ENCODE results near the gene SGCD. TPM values are rescaled to one million over a fixed set of nuclear protein-coding genes. Genes with fewer than 3 reads are reported as not detected.

Gene SGCD
- total RNA-seq, 1 experiment from 2014 or later = not detected

- Histone ChIP-seq H3K36me3 (no peaks in the 10 kb centered on the region), H3K4me1 (replicated peaks) (no peaks in the 10 kb centered on the region), H3K9me3 (replicated peaks) (no peaks in the 10 kb centered on the region), H3K27ac (no peak overlapping the region), H3K27me3 (replicated peaks) (no peaks in the 10 kb centered on the region), H3K4me3 (no peak overlapping the region)
- no peak for DNase-seq (ENCODE audit: low read depth in 1 of 2, low spot score in 2 of 2)
Measured at GRCh38 chr5:156378159-156378558, 51.2 kb downstream of the SGCD start.

DNA sequence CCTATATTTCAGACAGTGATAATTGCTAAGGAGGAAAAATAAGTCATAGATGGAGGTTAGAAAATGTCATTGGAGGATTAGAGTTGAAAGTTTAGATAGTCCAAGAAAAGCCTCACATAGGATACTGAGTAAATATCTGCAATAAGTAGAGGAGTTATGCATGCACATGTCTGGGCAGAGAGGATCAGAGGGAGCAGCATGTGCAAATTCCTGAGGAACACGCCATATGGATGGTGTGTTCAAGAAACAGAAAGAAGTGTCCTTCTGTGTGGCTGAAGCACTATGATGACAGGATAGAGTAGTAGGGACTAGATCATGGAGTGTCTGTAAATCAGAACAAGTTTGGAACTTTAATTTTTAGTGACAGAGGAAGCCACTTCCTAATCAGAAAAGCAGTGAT is 52.2 kb downstream of the SGCD start:
- H3K4me3 ChIP-seq = no peak overlapping the region
- no peaks in the 10 kb centered on the region for H3K9me3 ChIP-seq (replicated peaks)
- no peaks in the 10 kb centered on the region for H3K4me1 ChIP-seq (replicated peaks)
- no peak overlapping the region for H3K27ac ChIP-seq
- H3K27me3 ChIP-seq (replicated peaks) = no peaks in the 10 kb centered on the region
- H3K36me3 ChIP-seq = no peaks in the 10 kb centered on the region
- DNase-seq (ENCODE audit: low read depth in 1 of 2, low spot score in 2 of 2) = no peak

DNA sequence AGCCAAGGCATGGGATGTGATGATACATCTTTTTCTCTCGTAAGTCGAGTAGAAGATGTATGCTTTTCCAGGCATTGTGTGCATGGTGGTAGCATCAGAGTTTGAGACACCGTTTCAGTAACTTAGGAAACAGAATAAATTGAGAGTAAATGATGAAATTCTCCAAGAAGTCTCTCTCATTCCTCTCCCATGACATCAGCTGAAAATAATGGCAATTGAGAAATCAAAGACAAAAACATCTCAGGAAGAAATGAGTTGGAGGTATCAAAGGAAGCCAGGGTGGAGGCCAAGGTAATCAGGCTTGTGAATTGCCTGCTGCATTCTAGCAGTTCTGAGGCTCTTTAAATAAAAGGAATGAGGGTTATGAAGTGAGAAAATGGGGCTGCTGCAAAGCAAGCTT is 53.9 kb downstream of the SGCD start:
- no peak for DNase-seq (ENCODE audit: low read depth in 1 of 2, low spot score in 2 of 2)
- no peaks in the 10 kb centered on the region for H3K36me3 ChIP-seq
- H3K4me3 ChIP-seq = no peak overlapping the region
- H3K9me3 ChIP-seq (replicated peaks) = no peaks in the 10 kb centered on the region
- no peaks in the 10 kb centered on the region for H3K4me1 ChIP-seq (replicated peaks)
- no peaks in the 10 kb centered on the region for H3K27me3 ChIP-seq (replicated peaks)
- no peak overlapping the region for H3K27ac ChIP-seq

DNA sequence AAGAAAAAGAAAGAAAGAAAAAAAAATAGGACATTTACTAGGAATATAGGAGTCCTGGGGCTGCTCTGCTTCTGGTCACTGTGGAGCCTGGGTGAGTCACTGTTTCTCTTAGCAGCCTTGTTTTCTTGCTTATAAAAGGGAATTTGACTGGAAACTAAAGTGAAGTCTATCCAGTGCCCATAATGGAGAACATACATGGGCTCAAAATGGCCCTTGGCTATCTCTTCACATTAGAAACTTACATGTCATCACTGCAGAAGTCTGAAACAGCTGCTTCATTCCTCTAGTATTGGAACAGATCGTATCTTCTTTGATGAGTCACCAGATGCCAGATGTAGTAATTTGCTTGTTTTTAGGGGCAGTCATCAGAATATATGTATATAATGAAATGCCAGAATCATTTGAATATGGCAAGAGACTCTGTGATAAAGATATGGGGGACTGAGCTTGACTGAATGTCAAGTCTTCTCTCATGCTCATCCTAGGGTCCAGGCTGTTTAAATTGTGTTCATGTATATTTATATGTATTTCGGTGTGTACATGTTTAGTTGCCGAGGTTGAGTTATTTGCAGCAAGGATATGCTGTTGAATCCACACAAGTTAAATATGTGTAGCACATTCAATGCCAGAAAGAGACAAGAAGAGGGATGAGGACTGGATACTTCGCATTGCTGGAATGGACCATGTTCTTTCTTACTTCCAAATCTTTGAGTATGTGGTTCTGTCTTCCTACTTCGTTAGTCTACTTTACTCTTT is 56.7 kb downstream of the SGCD start:
- Histone ChIP-seq H3K9me3 (replicated peaks) (no peaks in the 10 kb centered on the region), H3K4me1 (replicated peaks) (no peaks in the 10 kb centered on the region), H3K4me3 (no peak overlapping the region), H3K27ac (no peak overlapping the region), H3K36me3 (no peaks in the 10 kb centered on the region), H3K27me3 (replicated peaks) (no peaks in the 10 kb centered on the region)
- DNase-seq (ENCODE audit: low read depth in 1 of 2, low spot score in 2 of 2) = no peak

DNA sequence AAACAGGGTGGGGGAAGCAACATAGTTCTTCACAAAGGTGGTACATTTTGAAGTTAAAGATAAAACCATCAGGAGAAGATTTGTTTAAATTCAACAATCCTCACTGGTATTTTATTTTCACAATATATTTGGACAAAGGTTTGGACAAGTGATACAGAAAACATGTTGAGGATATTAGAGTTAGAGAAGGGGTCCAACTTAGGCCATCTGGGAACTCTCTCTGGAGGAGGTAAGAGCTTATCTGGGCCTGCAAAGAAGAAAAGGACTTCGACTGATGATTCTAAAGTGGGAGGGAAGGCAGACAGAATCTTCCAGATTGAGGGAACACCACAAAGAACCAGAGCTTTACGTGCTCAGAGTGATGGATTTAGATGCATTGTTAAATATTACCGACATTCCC is 58.5 kb downstream of the SGCD start:
- H3K27me3 ChIP-seq (replicated peaks) = no peaks in the 10 kb centered on the region
- no peak overlapping the region for H3K4me3 ChIP-seq
- no peak overlapping the region for H3K27ac ChIP-seq
- no peak for DNase-seq (ENCODE audit: low read depth in 1 of 2, low spot score in 2 of 2)
- H3K9me3 ChIP-seq (replicated peaks) = no peaks in the 10 kb centered on the region
- H3K36me3 ChIP-seq = no peaks in the 10 kb centered on the region
- no peaks in the 10 kb centered on the region for H3K4me1 ChIP-seq (replicated peaks)

- Histone ChIP-seq H3K9me3 (replicated peaks) (peaks cover 3% of the 10 kb centered on the region; the same call in 1 of the 2 replicates), H3K36me3 (no peaks in the 10 kb centered on the region), H3K27ac (no peak overlapping the region)
Measured at GRCh38 chr5:156386976-156387375, 60.0 kb downstream of the SGCD start.

GRCh38 chr5:156387391-156387790 is 60.4 kb downstream of the SGCD start:
- no peak for DNase-seq (ENCODE audit: low read depth in 1 of 2, low spot score in 2 of 2)
- Histone ChIP-seq H3K27ac (no peak overlapping the region), H3K27me3 (replicated peaks) (no peaks in the 10 kb centered on the region), H3K9me3 (replicated peaks) (peaks cover 3% of the 10 kb centered on the region; the same call in 1 of the 2 replicates), H3K36me3 (no peaks in the 10 kb centered on the region), H3K4me1 (replicated peaks) (no peaks in the 10 kb centered on the region), H3K4me3 (no peak overlapping the region)

More at GRCh38 chr5:156386976-156387375, 60.0 kb downstream of the SGCD start:
- no peak for DNase-seq (ENCODE audit: low read depth in 1 of 2, low spot score in 2 of 2)
- H3K4me1 ChIP-seq (replicated peaks) = no peaks in the 10 kb centered on the region
- no peaks in the 10 kb centered on the region for H3K27me3 ChIP-seq (replicated peaks)
- H3K4me3 ChIP-seq = no peak overlapping the region

- no peak for DNase-seq (ENCODE audit: low read depth in 1 of 2, low spot score in 2 of 2)
- Histone ChIP-seq H3K36me3 (no peaks in the 10 kb centered on the region), H3K27ac (no peak overlapping the region), H3K9me3 (replicated peaks) (peaks cover 3% of the 10 kb centered on the region; the same call in 1 of the 2 replicates), H3K4me1 (replicated peaks) (no peaks in the 10 kb centered on the region), H3K27me3 (replicated peaks) (no peaks in the 10 kb centered on the region), H3K4me3 (no peak overlapping the region)
Measured at GRCh38 chr5:156388233-156388632, 61.3 kb downstream of the SGCD start.

DNA sequence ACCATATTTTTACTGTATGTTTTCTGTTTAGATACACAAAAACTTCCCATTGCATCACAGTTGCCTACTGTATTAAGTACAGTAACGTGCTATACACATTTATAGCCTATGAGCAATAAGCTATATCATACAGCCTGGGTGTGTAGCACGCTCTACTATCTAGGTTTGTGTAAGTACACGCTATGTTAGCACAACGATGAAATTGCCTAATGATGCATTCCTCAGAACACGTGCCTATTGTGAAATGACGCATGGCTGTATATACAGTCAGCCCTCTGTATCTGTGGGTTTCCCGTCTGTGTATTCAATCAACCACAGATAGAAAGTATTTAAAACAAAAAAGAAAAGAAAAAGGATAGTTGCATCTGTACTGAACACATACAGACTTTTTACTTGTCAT is 64.2 kb downstream of the SGCD start:
- H3K27me3 ChIP-seq (replicated peaks) = no peaks in the 10 kb centered on the region
- no peak overlapping the region for H3K4me3 ChIP-seq
- peaks cover 9% of the 10 kb centered on the region; the same call in 1 of the 2 replicates for H3K9me3 ChIP-seq (replicated peaks)
- DNase-seq (ENCODE audit: low read depth in 1 of 2, low spot score in 2 of 2) = no peak
- H3K27ac ChIP-seq = no peak overlapping the region
- H3K4me1 ChIP-seq (replicated peaks) = no peaks in the 10 kb centered on the region
- H3K36me3 ChIP-seq = no peaks in the 10 kb centered on the region

- no peak overlapping the region for H3K27ac ChIP-seq
- H3K36me3 ChIP-seq = no peaks in the 10 kb centered on the region
- H3K9me3 ChIP-seq (replicated peaks) = peaks cover 13% of the 10 kb centered on the region
- no peaks in the 10 kb centered on the region for H3K4me1 ChIP-seq (replicated peaks)
- no peaks in the 10 kb centered on the region for H3K27me3 ChIP-seq (replicated peaks)
- H3K4me3 ChIP-seq = no peak overlapping the region
- DNase-seq (ENCODE audit: low read depth in 1 of 2, low spot score in 2 of 2) = no peak
Measured at GRCh38 chr5:156393980-156394379, 67.0 kb downstream of the SGCD start.

- no peak for DNase-seq (ENCODE audit: low read depth in 1 of 2, low spot score in 2 of 2)
- no peak overlapping the region for H3K4me3 ChIP-seq
- H3K27ac ChIP-seq = no peak overlapping the region
- H3K27me3 ChIP-seq (replicated peaks) = no peaks in the 10 kb centered on the region
- no peaks in the 10 kb centered on the region for H3K36me3 ChIP-seq
- no peaks in the 10 kb centered on the region for H3K4me1 ChIP-seq (replicated peaks)
- H3K9me3 ChIP-seq (replicated peaks) = peaks cover 13% of the 10 kb centered on the region
Measured at GRCh38 chr5:156394642-156395305, 67.8 kb downstream of the SGCD start.

DNA sequence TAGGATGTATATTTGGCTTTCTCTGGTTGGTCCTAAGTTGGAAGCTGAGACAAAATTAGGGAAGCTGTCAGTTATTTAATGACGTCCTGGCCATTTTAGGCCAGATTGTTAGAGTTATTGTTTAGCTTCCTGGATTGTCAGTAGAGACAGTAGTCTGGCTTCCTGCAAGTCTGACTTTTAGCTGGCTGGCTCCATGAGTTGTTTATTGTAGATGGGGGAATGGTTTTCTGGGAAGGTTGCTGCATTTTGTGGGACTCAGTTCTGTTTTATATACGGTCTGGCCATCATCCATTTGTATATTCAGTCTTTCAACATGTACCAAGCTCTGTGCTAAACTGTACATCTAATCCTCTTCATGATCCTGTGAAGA is 68.3 kb downstream of the SGCD start:
- Histone ChIP-seq H3K27me3 (replicated peaks) (no peaks in the 10 kb centered on the region), H3K4me1 (replicated peaks) (no peaks in the 10 kb centered on the region), H3K9me3 (replicated peaks) (peaks cover 15% of the 10 kb centered on the region), H3K4me3 (no peak overlapping the region), H3K36me3 (no peaks in the 10 kb centered on the region), H3K27ac (no peak overlapping the region)
- no peak for DNase-seq (ENCODE audit: low read depth in 1 of 2, low spot score in 2 of 2)

- Histone ChIP-seq H3K4me1 (replicated peaks) (no peaks in the 10 kb centered on the region), H3K27ac (no peak overlapping the region), H3K9me3 (replicated peaks) (peaks cover 17% of the 10 kb centered on the region), H3K4me3 (no peak overlapping the region), H3K27me3 (replicated peaks) (no peaks in the 10 kb centered on the region), H3K36me3 (no peaks in the 10 kb centered on the region)
- DNase-seq (ENCODE audit: low read depth in 1 of 2, low spot score in 2 of 2) = no peak
Measured at GRCh38 chr5:156396063-156396829, 69.3 kb downstream of the SGCD start.

GRCh38 chr5:156396830-156397081 is 69.8 kb downstream of the SGCD start:
- no peak for DNase-seq (ENCODE audit: low read depth in 1 of 2, low spot score in 2 of 2)
- Histone ChIP-seq H3K9me3 (replicated peaks) (peaks cover 17% of the 10 kb centered on the region), H3K27ac (no peak overlapping the region)

More at GRCh38 chr5:156396830-156397081, 69.8 kb downstream of the SGCD start:
- Histone ChIP-seq H3K4me1 (replicated peaks) (no peaks in the 10 kb centered on the region), H3K36me3 (no peaks in the 10 kb centered on the region), H3K27me3 (replicated peaks) (0 out of 2 replicates have a peak, but pooled peaks cover under 1% of the 10 kb centered on the region), H3K4me3 (no peak overlapping the region)
